MG63 (cell line): ENCODE measurements around the gene PTOV1. TPM values are rescaled to one million over a fixed set of nuclear protein-coding genes. Genes with fewer than 3 reads are reported as not detected.

Source experiments
- DNase-seq: peaks from one replicate; pipeline ENCODE4 v3.0.0-alpha.2; 2020
- H3K27me3 ChIP-seq: fragments of 250-450 bp; sonication (Bioruptor Pico); 2 replicates; pipeline ENCODE4 v1.5.1; 2020; ENCODE audit warnings: mild to moderate bottlenecking, moderate library complexity
- H3K36me3 ChIP-seq: fragments of 250-450 bp; sonication (Bioruptor Pico); 2 replicates; pipeline ENCODE4 v1.5.1; 2020; ENCODE audit warnings: mild to moderate bottlenecking, moderate library complexity
- H3K4me3 ChIP-seq: fragments of 250-450 bp; sonication (Bioruptor Pico); 2 replicates; pipeline ENCODE4 v1.5.1; 2020; ENCODE audit warnings: mild to moderate bottlenecking, moderate library complexity
- H3K9me3 ChIP-seq: fragments of 250-450 bp; sonication (Bioruptor Pico); 2 replicates; pipeline ENCODE4 v1.5.1; 2020; ENCODE audit warnings: mild to moderate bottlenecking, moderate library complexity
- total RNA-seq: library from RNA; depleted of rRNA; stranded (reverse); fragments of >200 nt; shearing (Covaris generic); gene quantifications from 2 replicates; pipeline ENCODE4 v1.2.3, GENCODE V29; 2014; ENCODE audit warnings: low replicate concordance

The PTOV1 gene
- total RNA-seq, 1 experiment from 2014 or later = 96.1 TPM

DNA sequence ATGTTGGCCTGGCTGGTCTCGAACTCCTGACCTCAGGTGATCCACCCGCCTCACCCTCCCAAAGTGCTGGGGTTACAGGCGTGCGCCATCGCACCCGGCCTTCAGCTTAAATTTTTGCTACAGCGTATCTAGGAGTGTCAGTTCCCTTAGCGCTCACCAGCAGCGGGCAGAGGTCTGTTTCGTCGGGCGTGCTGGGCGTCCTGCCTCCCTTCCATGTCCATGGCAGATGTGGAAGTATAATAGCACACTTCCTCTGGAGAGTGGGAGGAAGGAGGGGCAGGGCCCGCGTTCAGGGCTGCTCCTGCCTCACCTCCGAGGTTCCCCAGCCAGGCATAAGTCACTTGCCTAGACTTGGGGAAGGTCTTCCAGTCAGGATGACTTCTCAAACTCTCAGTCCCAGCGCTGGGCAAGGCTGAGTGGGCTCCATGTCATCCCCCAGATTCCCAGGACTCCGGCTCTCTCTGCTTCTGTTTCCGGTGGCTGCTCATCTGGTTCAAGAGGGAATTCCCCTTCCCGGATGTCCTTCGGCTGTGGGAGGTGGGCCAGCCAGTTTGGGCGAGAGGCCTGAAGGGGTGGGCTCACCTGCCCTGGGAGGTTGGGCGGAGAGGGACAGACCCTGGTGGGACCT lies 36.2 kb downstream of the PTOV1 start:
- H3K4me3 ChIP-seq = no peak overlapping the region
- no peaks in the 10 kb centered on the region for H3K9me3 ChIP-seq
- no peaks in the 10 kb centered on the region for H3K27me3 ChIP-seq
- no peak for DNase-seq
- H3K36me3 ChIP-seq = peaks cover 27% of the 10 kb centered on the region

DNA sequence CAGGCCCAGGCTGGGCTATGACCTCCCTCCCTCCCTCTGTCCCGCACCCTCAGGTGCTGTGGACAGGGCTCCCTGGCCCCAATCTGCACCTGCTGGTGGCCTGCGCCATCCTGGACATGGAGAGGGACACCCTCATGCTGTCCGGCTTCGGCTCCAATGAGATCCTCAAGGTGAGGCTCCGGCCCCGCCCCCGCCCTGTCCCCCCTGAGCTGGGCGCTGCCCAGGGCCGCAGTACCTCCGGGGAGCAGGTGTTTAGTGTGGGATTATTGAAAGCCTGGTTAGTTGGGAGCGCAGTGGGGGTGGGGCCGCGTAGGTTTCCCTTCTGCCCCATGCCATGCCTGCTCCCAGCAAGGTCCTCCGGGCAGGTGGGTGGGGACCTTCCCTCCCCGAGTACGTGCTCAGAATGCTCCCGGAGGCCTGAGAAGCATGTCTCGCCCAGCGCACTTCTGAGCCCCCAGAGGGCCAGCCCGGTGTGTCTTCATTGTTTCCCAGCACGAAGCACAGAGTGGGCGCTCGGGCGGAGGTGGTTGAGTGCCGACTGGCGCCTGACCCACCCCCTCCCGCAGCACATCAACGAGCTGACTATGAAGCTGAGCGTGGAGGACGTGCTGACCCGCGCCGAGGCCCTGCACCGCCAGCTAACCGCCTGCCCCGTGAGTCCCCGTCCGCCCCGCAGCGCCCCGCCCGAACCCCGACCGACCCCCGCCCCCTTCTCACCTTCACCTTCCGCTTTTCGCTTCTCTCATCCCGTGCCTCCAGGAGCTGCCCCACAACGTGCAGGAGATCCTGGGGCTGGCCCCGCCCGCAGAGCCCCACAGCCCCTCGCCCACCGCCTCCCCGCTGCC lies 36.9 kb downstream of the PTOV1 start:
- Histone ChIP-seq H3K9me3 (no peaks in the 10 kb centered on the region), H3K4me3 (no peak overlapping the region), H3K36me3 (peaks cover 20% of the 10 kb centered on the region), H3K27me3 (no peaks in the 10 kb centered on the region)
- no peak for DNase-seq

DNA sequence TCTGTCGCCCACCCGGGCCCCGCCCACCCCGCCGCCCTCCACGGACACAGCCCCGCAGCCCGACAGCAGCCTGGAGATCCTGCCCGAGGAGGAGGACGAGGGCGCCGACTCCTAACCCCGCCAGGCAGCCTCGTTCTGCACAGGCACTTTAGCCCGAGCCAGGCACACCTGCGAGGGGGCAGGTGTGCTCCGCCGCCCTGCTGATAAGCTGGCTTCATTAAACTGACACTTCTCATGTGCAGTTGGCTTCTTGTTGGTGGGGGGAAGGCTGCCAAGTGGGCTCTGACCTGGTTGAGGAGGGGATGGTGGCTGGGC lies 37.5 kb downstream of the PTOV1 start:
- Histone ChIP-seq H3K9me3 (no peaks in the 10 kb centered on the region), H3K27me3 (no peaks in the 10 kb centered on the region), H3K36me3 (peaks cover 14% of the 10 kb centered on the region), H3K4me3 (no peak overlapping the region)
- no peak for DNase-seq

DNA sequence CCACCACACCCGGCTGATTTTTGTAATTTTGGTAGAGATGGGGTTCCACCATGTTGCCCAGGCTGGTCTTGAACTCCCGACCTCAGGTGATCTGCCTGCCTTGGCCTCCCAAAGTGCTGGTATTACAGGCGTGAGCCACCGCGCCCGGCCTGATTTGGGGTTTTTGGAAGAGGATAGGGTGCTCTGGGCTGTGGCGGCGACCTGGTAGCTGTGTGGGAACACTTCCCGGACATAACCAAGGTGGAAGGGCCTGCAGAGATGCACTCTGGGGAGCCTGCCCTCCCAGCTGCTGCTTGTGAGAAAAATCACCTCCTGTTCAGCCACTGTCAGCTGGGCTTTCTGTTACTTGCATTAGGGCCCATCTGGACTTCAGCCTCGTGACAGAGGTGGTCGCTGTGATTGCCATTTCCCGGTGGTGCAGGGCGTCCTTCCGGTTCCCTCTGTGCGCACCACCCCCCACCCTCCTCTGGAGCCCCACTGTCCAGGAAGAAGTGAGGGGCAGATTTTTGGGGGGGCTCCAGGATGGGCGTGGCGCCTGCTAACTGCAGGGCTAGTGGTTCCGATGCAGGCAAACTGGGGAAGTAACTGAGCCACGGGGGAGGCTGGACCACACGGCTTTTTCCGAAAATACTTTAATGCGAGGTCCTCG lies 38.2 kb downstream of the PTOV1 start:
- no peaks in the 10 kb centered on the region for H3K27me3 ChIP-seq
- no peak overlapping the region for H3K4me3 ChIP-seq
- no peaks in the 10 kb centered on the region for H3K9me3 ChIP-seq
- no peak for DNase-seq
- H3K36me3 ChIP-seq = peaks cover 10% of the 10 kb centered on the region

DNA sequence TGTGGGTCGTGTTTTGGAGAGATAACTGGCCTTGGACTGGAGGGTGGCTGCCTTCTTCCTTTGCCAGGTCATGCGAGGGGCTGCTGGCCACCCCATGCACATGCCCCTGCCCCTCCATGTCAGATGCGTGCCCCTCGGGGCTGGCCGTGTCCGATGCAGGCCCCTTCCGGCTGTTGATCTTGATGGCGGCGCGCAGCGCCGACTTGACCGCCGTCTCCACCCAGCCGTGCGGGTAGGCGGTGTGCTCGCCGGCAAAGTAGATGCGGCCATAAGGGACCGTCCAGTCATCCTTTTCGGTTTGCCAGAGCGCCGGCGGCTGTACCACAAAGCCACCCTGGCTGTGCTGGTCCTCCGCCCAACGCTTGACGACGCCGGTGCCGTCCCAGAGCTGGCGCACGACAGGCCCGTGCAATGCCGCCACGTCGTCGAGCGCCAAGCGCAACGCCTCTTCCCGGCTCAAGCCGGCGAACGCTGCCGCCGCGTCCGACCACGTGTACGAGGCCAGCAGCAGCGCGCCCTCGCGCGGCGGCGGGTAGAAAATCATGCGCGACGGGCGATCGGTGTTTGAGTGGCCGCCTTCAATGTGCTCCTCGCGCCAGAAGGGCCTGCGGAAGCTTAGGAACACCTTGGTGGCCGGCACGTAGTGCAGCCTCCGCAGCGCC lies 38.9 kb downstream of the PTOV1 start:
- Histone ChIP-seq H3K27me3 (no peaks in the 10 kb centered on the region), H3K9me3 (no peaks in the 10 kb centered on the region), H3K4me3 (no peak overlapping the region), H3K36me3 (peaks cover 3% of the 10 kb centered on the region)
- DNase-seq = no peak

DNA sequence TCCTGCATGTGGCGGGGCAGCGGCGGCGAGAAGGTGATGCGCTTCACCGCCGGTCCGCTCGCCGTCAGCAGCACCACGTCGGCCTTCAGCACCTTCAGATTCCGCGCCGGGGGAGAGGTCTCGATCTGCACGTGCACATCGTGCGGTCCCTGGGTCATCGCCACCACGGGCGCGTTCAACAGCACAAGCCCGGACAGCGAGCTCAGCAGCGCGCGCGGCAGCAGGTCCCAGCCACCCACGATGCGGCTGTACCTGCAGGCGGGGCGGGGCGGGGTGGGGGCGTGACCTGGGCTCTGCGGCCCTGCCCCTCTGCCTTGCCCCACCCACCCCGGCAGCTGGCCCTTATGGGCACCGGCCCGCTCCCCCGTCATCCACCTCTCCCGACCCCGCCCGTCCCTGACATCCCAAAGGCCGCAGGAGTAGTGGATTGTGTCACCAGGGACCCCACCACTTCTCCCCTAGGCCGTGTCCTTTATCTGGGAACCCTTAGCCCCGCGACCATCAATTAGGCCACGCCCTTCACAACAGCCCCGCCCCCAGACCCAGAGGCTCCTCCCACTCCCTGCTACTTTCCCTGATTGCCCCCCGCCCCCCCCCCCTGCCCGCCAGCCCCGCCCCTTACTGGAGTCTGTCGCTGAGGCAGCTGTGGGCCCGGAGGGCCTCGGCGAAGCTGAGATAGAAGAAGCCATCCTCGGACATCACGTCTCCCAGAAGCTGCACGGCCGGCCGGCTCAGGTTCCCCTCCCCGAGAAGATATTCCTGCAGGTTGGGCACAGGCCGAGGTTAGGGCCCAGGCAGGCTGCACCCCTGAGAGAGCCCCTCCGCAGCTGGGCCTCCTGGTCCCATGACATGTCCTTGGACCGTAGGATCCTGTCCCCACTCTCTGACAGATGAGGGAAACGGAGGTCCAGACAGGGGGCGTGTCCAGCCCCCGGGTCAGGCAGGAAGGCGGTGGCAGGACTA lies 39.7 kb downstream of the PTOV1 start:
- H3K27me3 ChIP-seq = no peaks in the 10 kb centered on the region
- no peaks in the 10 kb centered on the region for H3K9me3 ChIP-seq
- no peaks in the 10 kb centered on the region for H3K36me3 ChIP-seq
- DNase-seq = no peak
- no peak overlapping the region for H3K4me3 ChIP-seq

DNA sequence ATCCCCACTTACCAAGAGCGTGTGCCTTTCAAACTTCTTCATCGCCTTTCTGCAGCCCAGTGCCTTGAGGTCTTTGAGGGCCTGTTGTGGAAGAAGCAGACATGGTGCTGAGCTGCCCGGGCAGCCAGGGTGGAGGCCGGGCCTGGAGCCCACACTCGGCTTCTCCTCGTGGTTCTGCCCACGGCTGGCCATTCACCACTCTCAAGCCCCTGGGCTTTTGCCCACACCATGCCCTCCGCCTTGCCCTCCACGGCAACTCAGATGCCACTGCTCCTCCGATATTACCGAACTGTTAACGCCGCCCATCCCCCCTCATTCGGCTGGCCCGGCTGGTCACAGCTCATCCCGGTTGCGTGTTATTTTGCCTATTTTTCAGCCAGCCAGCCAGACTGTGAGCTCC lies 40.4 kb downstream of the PTOV1 start:
- DNase-seq = no peak
- Histone ChIP-seq H3K36me3 (no peaks in the 10 kb centered on the region), H3K9me3 (no peaks in the 10 kb centered on the region), H3K4me3 (no peak overlapping the region), H3K27me3 (no peaks in the 10 kb centered on the region)

- Histone ChIP-seq H3K9me3 (no peaks in the 10 kb centered on the region), H3K27me3 (no peaks in the 10 kb centered on the region), H3K36me3 (no peaks in the 10 kb centered on the region)
Measured at GRCh38 chr19:49892716-49893115, 41.8 kb downstream of the PTOV1 start.

DNA sequence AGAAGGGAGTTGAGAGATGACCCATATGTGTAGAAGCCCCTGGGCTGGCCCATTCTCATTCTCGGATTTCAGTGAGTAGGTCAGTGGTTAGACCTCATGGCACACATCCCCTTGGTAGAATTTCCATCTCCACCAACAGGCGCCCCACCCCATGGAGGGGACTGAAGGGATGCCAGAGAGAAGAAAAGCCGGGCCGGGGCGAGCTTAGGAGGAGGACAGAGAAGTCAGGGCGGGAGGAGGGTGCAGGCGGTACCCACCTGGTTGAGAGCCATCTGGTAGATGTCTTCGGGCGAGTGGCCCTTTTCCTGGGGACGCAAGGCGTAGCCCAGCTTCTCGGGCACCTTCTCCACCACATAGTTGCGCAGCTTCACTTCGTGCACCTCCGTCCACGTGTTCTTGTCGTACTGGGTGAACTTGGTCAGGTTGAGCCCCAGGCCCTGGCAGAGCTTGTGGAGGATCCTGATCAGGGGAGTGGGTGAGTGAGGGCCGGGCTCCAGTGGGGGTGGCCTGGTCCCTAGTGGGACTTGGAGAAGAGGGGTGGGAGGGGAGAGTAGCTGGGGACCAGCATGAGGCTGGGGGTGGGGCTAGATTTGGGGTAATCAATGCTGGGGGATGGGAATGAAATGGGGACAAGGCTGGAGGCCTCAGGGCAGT lies 43.2 kb downstream of the PTOV1 start:
- Histone ChIP-seq H3K27me3 (no peaks in the 10 kb centered on the region), H3K9me3 (no peaks in the 10 kb centered on the region)
- no peak for DNase-seq

More at GRCh38 chr19:49892716-49893115, 41.8 kb downstream of the PTOV1 start:
- H3K4me3 ChIP-seq = no peak overlapping the region
- DNase-seq = no peak

GRCh38 chr19:49894879-49895565 lies 44.1 kb downstream of the PTOV1 start:
- H3K36me3 ChIP-seq = no peaks in the 10 kb centered on the region
- no peak overlapping the region for H3K4me3 ChIP-seq
- H3K9me3 ChIP-seq = no peaks in the 10 kb centered on the region
- no peaks in the 10 kb centered on the region for H3K27me3 ChIP-seq
- DNase-seq = no peak

More for the DNA sequence above, 43.2 kb downstream of the PTOV1 start:
- no peak overlapping the region for H3K4me3 ChIP-seq
- H3K36me3 ChIP-seq = no peaks in the 10 kb centered on the region

DNA sequence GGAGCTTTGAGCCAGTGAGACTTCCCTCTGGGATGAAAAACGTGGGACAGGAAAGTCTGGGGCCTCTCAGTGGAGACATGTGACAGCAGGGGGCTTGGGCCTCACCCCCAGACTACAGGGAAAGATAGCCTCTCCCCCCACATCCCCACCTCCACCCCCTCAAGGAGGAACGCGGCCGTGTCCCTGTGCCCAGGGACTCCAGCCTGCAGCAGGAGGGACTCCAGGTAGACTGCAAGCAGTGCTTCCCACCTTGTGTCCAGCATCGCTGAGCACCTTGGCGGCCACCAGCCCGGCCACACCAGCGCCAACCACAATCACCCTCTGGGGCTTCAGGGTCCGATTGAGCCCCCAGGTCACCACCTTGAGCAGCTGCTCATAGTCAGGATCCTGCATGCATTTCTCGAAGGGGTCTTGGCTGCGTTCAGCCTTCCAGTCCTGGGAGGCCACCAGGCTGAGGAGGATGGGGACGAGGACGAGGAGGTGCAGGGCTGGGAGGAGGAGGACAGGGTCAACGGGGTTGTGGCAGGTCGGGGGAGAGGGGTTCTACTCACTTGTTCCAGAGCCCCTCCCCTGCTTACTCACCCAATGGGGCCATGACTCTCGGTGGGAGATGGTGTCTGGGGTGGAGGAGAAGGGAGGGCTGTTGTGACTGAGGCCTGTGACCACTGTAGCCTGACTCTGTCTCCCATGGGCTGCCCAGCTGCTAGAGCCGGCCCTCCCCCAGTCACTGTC lies 44.8 kb downstream of the PTOV1 start:
- Histone ChIP-seq H3K27me3 (no peaks in the 10 kb centered on the region), H3K9me3 (no peaks in the 10 kb centered on the region), H3K4me3 (no peak overlapping the region), H3K36me3 (no peaks in the 10 kb centered on the region)
- no peak for DNase-seq

GRCh38 chr19:49896863-49897621 lies 46.1 kb downstream of the PTOV1 start, which contains the start of gene IL4I1:
TSS of gene IL4I1 (minus strand) at chr19:49896887. CDS start at chr19:49896160, 727 bp downstream.
- DNase-seq = no peak
- Histone ChIP-seq H3K9me3 (no peaks in the 10 kb centered on the region), H3K4me3 (no peak within 1 kb of the TSS), H3K36me3 (no peaks in the 10 kb centered on the region), H3K27me3 (no peaks in the 10 kb centered on the region)

DNA sequence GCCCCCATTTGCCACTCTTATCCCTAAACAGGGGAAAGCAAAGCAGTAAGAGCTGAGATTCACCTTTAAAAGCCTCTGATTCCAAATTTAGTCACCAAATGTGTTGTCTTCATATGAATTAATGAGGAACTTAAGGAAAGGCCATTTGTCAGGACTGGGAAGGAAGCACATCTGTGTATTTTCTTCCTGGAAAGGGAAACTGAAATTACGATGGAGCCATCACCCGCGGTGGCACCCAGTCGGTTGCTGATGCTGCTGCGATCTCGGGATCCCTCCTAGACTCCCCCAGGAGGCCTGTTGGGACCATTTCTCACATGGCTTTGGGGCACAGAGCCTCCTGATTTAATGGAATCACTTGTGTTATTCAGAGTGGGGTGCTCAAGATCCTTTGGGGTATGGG lies 53.2 kb downstream of the PTOV1 start:
- Histone ChIP-seq H3K27me3 (no peaks in the 10 kb centered on the region), H3K9me3 (no peaks in the 10 kb centered on the region), H3K4me3 (no peak overlapping the region), H3K36me3 (peaks cover 28% of the 10 kb centered on the region)
- DNase-seq = no peak
